Measurements from ENCODE around the gene CNGA2.

CNGA2 gene

DNA sequence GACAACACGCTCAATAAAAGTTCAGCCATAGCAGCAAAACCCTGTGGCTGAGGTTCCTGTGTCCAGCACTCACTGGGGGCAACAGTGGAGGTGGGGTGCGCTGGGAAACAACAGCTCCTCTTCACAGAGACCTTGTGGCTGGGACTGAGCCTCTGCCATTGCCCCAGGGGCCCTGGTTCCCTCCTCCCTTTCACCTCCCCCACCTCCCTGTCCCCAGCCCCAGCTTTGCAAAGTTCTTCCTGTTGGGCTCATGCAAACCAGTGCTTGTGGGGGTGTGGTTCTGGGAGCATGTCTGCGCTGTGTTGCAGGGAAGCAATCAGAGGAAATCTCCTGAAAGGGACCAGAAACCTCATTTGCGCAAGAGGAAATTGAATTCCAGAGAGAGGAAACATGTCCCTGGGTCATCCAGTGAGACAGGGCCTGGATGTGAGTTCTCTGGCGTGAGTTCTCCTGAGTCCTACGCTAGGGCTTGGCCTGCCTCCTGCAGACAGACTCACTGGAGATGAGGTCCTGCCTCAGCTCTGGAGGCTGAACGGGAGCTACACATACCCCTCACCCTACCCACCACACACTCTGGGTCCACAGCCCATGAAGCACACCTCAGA lies 11.3 kb upstream of the CNGA2 start:
- no peaks in the 10 kb centered on the region for H3K36me3 ChIP-seq (ENCODE audit: control insufficient read depth in 4 of 4, insufficient read depth in 4 of 4, low read length in 3 of 4)
- no peak overlapping the region for H3K4me3 ChIP-seq (ENCODE audit: control insufficient read depth in 1 of 7, extremely low read depth in 1 of 7, insufficient read depth in 4 of 7, low read depth in 2 of 7, low read length in 6 of 7)
- H3K4me1 ChIP-seq (ENCODE audit: control extremely low read depth in 1 of 4, control insufficient read depth in 4 of 4, insufficient read depth in 4 of 4, low read length in 3 of 4) = no peaks in the 10 kb centered on the region
- CTCF ChIA-PET = no interaction called here
- POLR2A ChIA-PET = no interaction called here
- no peak overlapping the region for H3K27ac ChIP-seq (ENCODE audit: insufficient read depth in 1 of 2, low read depth in 1 of 2, low read length in 2 of 2, poor library complexity in 1 of 2, severe bottlenecking in 2 of 2)
- 93% methylated on average over 5 of the region's 7 CpGs for WGBS (ENCODE audit: insufficient coverage)
- no peak for DNase-seq
- peaks cover 0 to 11% (median 0%) of the 10 kb centered on the region in 5 experiments for H3K27me3 ChIP-seq (replicated peaks in 2 of 5; ENCODE audit: control insufficient read depth in 4 of 5, insufficient read depth in 5 of 5, low read length in 4 of 5)
- no peaks in the 10 kb centered on the region for H3K9me3 ChIP-seq (ENCODE audit: control extremely low read depth in 1 of 5, control insufficient read depth in 4 of 5, insufficient read depth in 2 of 5, low read depth in 1 of 5, low read length in 4 of 5)

GRCh38 chrX:151724563-151725337 lies 9.8 kb upstream of the CNGA2 start:
- Histone ChIP-seq H3K36me3 (ENCODE audit: control insufficient read depth in 4 of 4, insufficient read depth in 4 of 4, low read length in 3 of 4) (no peaks in the 10 kb centered on the region), H3K4me3 (ENCODE audit: control insufficient read depth in 1 of 7, extremely low read depth in 1 of 7, insufficient read depth in 4 of 7, low read depth in 2 of 7, low read length in 6 of 7) (no peak overlapping the region), H3K27ac (ENCODE audit: insufficient read depth in 1 of 2, low read depth in 1 of 2, low read length in 2 of 2, poor library complexity in 1 of 2, severe bottlenecking in 2 of 2) (no peak overlapping the region), H3K27me3 (replicated peaks in 2 of 5; ENCODE audit: control insufficient read depth in 4 of 5, insufficient read depth in 5 of 5, low read length in 4 of 5) (peaks cover 0 to 15% (median 0%) of the 10 kb centered on the region in 5 experiments), H3K9me3 (ENCODE audit: control extremely low read depth in 1 of 5, control insufficient read depth in 4 of 5, insufficient read depth in 2 of 5, low read depth in 1 of 5, low read length in 4 of 5) (no peaks in the 10 kb centered on the region), H3K4me1 (ENCODE audit: control extremely low read depth in 1 of 4, control insufficient read depth in 4 of 4, insufficient read depth in 4 of 4, low read length in 3 of 4) (no peaks in the 10 kb centered on the region)
- ChIA-PET CTCF (interaction anchor here (1.3 kb wide), 1 partner anchor 13 kb away, joined by 3 read pairs; no protein-coding TSS in a partner anchor), POLR2A (no interaction called here)
- WGBS (ENCODE audit: insufficient coverage) = 65% methylated on average over 5 of the region's 7 CpGs
- no peak for DNase-seq

GRCh38 chrX:151725338-151725614 lies 9.3 kb upstream of the CNGA2 start:
- no peaks in the 10 kb centered on the region for H3K36me3 ChIP-seq (ENCODE audit: control insufficient read depth in 4 of 4, insufficient read depth in 4 of 4, low read length in 3 of 4)
- no peak for DNase-seq
- peaks cover 0 to 18% (median 0%) of the 10 kb centered on the region in 5 experiments for H3K27me3 ChIP-seq (replicated peaks in 2 of 5; ENCODE audit: control insufficient read depth in 4 of 5, insufficient read depth in 5 of 5, low read length in 4 of 5)
- H3K4me3 ChIP-seq (ENCODE audit: control insufficient read depth in 1 of 7, extremely low read depth in 1 of 7, insufficient read depth in 4 of 7, low read depth in 2 of 7, low read length in 6 of 7) = no peak overlapping the region
- ChIA-PET CTCF (interaction anchor here (1.3 kb wide), 1 partner anchor 12 kb away, joined by 3 read pairs; no protein-coding TSS in a partner anchor), POLR2A (no interaction called here)
- WGBS (ENCODE audit: insufficient coverage) = 75% methylated on average over 1 of the region's 1 CpG
- H3K9me3 ChIP-seq (ENCODE audit: control extremely low read depth in 1 of 5, control insufficient read depth in 4 of 5, insufficient read depth in 2 of 5, low read depth in 1 of 5, low read length in 4 of 5) = no peaks in the 10 kb centered on the region
- no peak overlapping the region for H3K27ac ChIP-seq (ENCODE audit: insufficient read depth in 1 of 2, low read depth in 1 of 2, low read length in 2 of 2, poor library complexity in 1 of 2, severe bottlenecking in 2 of 2)
- no peaks in the 10 kb centered on the region for H3K4me1 ChIP-seq (ENCODE audit: control extremely low read depth in 1 of 4, control insufficient read depth in 4 of 4, insufficient read depth in 4 of 4, low read length in 3 of 4)

DNA sequence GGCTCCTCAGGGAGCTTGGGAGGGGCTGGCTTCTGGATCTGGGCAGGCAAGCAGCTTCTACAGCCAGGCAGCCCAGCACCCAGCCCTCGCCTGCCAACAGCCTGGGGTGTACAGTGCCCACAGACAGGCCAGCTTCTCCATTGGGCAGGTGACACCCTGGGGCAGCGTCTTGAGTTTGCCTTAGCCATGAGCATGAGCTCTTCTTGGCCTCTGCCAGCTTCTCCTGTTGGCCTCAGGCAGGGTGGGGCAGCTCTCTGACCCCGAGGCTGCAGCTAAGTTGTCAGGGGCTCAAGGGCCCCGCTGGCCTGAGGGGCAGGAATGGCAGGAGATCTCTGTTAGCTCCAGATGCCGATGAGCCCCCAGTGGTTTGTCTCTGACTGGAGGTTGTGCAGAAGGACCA lies 7.8 kb upstream of the CNGA2 start:
- DNase-seq = no peak
- peaks cover 0 to 15% (median 0%) of the 10 kb centered on the region in 5 experiments for H3K27me3 ChIP-seq (replicated peaks in 2 of 5; ENCODE audit: control insufficient read depth in 4 of 5, insufficient read depth in 5 of 5, low read length in 4 of 5)
- H3K4me1 ChIP-seq (ENCODE audit: control extremely low read depth in 1 of 4, control insufficient read depth in 4 of 4, insufficient read depth in 4 of 4, low read length in 3 of 4) = no peaks in the 10 kb centered on the region
- ChIA-PET CTCF (no interaction called here), POLR2A (no interaction called here)
- H3K27ac ChIP-seq (ENCODE audit: insufficient read depth in 1 of 2, low read depth in 1 of 2, low read length in 2 of 2, poor library complexity in 1 of 2, severe bottlenecking in 2 of 2) = no peak overlapping the region
- H3K4me3 ChIP-seq (ENCODE audit: control insufficient read depth in 1 of 7, extremely low read depth in 1 of 7, insufficient read depth in 4 of 7, low read depth in 2 of 7, low read length in 6 of 7) = no peak overlapping the region
- H3K36me3 ChIP-seq (ENCODE audit: control insufficient read depth in 4 of 4, insufficient read depth in 4 of 4, low read length in 3 of 4) = no peaks in the 10 kb centered on the region
- no peaks in the 10 kb centered on the region for H3K9me3 ChIP-seq (ENCODE audit: control extremely low read depth in 1 of 5, control insufficient read depth in 4 of 5, insufficient read depth in 2 of 5, low read depth in 1 of 5, low read length in 4 of 5)
- WGBS (ENCODE audit: insufficient coverage) = 93% methylated on average over 3 of the region's 5 CpGs

DNA sequence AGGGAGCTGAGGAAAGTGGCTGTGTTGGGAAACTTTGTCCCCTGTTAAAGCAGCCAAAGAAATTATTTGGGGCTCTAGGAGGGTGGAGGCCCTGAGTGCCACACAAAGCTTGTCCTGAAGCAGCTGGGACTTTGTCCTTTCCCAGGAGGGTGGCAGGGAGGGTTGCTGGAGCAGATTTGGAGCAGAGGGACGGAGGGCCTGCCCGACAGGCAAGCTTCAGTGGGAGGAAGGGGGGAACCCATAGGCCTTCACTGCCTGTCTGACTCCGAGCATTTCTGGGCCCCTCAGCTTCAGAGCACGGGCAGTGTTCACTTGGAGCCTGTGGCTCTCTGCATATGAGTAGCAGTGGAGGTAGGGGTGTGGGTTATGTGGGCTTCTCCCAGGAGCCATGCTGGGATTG lies 7.2 kb upstream of the CNGA2 start:
- DNase-seq = no peak
- CTCF ChIA-PET = no interaction called here
- Histone ChIP-seq H3K4me1 (ENCODE audit: control extremely low read depth in 1 of 4, control insufficient read depth in 4 of 4, insufficient read depth in 4 of 4, low read length in 3 of 4) (no peaks in the 10 kb centered on the region), H3K36me3 (ENCODE audit: control insufficient read depth in 4 of 4, insufficient read depth in 4 of 4, low read length in 3 of 4) (no peaks in the 10 kb centered on the region), H3K27me3 (replicated peaks in 2 of 5; ENCODE audit: control insufficient read depth in 4 of 5, insufficient read depth in 5 of 5, low read length in 4 of 5) (peaks cover 0 to 21% (median 0%) of the 10 kb centered on the region in 5 experiments), H3K27ac (ENCODE audit: insufficient read depth in 1 of 2, low read depth in 1 of 2, low read length in 2 of 2, poor library complexity in 1 of 2, severe bottlenecking in 2 of 2) (no peak overlapping the region), H3K9me3 (ENCODE audit: control extremely low read depth in 1 of 5, control insufficient read depth in 4 of 5, insufficient read depth in 2 of 5, low read depth in 1 of 5, low read length in 4 of 5) (no peaks in the 10 kb centered on the region), H3K4me3 (ENCODE audit: control insufficient read depth in 1 of 7, extremely low read depth in 1 of 7, insufficient read depth in 4 of 7, low read depth in 2 of 7, low read length in 6 of 7) (no peak overlapping the region)
- 81% methylated on average over 4 of the region's 4 CpGs for WGBS (ENCODE audit: insufficient coverage)
- POLR2A ChIA-PET = no interaction called here

GRCh38 chrX:151729056-151729725 lies 5.4 kb upstream of the CNGA2 start:
- H3K4me1 ChIP-seq (ENCODE audit: control extremely low read depth in 1 of 4, control insufficient read depth in 4 of 4, insufficient read depth in 4 of 4, low read length in 3 of 4) = no peaks in the 10 kb centered on the region
- no peaks in the 10 kb centered on the region for H3K9me3 ChIP-seq (ENCODE audit: control extremely low read depth in 1 of 5, control insufficient read depth in 4 of 5, insufficient read depth in 2 of 5, low read depth in 1 of 5, low read length in 4 of 5)
- H3K27me3 ChIP-seq (replicated peaks in 2 of 5; ENCODE audit: control insufficient read depth in 4 of 5, insufficient read depth in 5 of 5, low read length in 4 of 5) = peaks cover 0 to 30% (median 0%) of the 10 kb centered on the region in 5 experiments
- 77% methylated on average over 3 of the region's 4 CpGs for WGBS (ENCODE audit: insufficient coverage)
- ChIA-PET CTCF (no interaction called here), POLR2A (no interaction called here)
- no peaks in the 10 kb centered on the region for H3K36me3 ChIP-seq (ENCODE audit: control insufficient read depth in 4 of 4, insufficient read depth in 4 of 4, low read length in 3 of 4)
- no peak for DNase-seq
- H3K27ac ChIP-seq (ENCODE audit: insufficient read depth in 1 of 2, low read depth in 1 of 2, low read length in 2 of 2, poor library complexity in 1 of 2, severe bottlenecking in 2 of 2) = no peak overlapping the region
- no peak overlapping the region for H3K4me3 ChIP-seq (ENCODE audit: control insufficient read depth in 1 of 7, extremely low read depth in 1 of 7, insufficient read depth in 4 of 7, low read depth in 2 of 7, low read length in 6 of 7)

DNA sequence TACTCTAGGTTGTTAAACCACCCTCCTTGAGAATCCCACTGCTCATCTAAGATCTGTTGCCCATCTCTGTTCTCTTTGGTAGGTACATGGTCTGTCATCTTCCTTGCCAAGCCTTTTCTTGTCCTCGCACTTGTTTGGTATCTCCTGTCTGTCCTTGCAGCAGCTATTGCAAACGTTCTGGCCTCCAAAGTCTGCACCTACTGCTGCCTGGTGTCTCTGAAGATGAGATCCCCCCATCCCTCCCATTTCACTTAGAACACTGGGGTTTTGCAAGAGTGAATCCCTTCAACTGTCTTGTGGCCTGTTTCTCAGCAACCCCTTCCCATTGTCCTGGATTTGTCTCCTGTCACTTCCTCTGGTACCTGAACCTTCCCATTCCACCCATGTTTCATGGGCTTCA lies 673 bp downstream of the CNGA2 start:
- WGBS (ENCODE audit: insufficient coverage) = 100% methylated on average over 1 of the region's 2 CpGs
- CTCF ChIA-PET = no interaction called here
- Histone ChIP-seq H3K27me3 (replicated peaks in 2 of 5; ENCODE audit: control insufficient read depth in 4 of 5, insufficient read depth in 5 of 5, low read length in 4 of 5) (peaks cover 0 to 24% (median 0%) of the 10 kb centered on the region in 5 experiments), H3K4me1 (ENCODE audit: control extremely low read depth in 1 of 4, control insufficient read depth in 4 of 4, insufficient read depth in 4 of 4, low read length in 3 of 4) (no peaks in the 10 kb centered on the region), H3K36me3 (ENCODE audit: control insufficient read depth in 4 of 4, insufficient read depth in 4 of 4, low read length in 3 of 4) (no peaks in the 10 kb centered on the region), H3K9me3 (ENCODE audit: control extremely low read depth in 1 of 5, control insufficient read depth in 4 of 5, insufficient read depth in 2 of 5, low read depth in 1 of 5, low read length in 4 of 5) (no peaks in the 10 kb centered on the region), H3K27ac (ENCODE audit: insufficient read depth in 1 of 2, low read depth in 1 of 2, low read length in 2 of 2, poor library complexity in 1 of 2, severe bottlenecking in 2 of 2) (no peak overlapping the region), H3K4me3 (ENCODE audit: control insufficient read depth in 1 of 7, extremely low read depth in 1 of 7, insufficient read depth in 4 of 7, low read depth in 2 of 7, low read length in 6 of 7) (no peak overlapping the region)
- POLR2A ChIA-PET = no interaction called here
- DNase-seq = no peak
